GM18507 (cell line): ENCODE results near the gene WWC2.
"Not testable (repeated sequence)": the region's sequence is repeated elsewhere in the genome, so short reads cannot be mapped to it uniquely, and the experiment has no call there.

Source experiments
- DNase-seq: peaks from one replicate; pipeline ENCODE4 v3.0.0; 2011; ENCODE audit warnings: low read depth; ENCODE audit not compliant: insufficient read length; ENCODE audit errors: extremely low spot score
- FAIRE-seq: peaks from 2 replicates; lab custom pipeline; 2011; peaks lifted over from hg19 to GRCh38; lab: Jason Lieb, UNC

The WWC2 gene

GRCh38 chr4:183139058-183139750 lies 40.1 kb downstream of the WWC2 start:
- FAIRE-seq (no peak), DNase-seq (no peak)

- FAIRE-seq (no peak), DNase-seq (no peak)
Observed at GRCh38 chr4:183139972-183140570, 41.0 kb downstream of the WWC2 start.

GRCh38 chr4:183140911-183141320 lies 41.9 kb downstream of the WWC2 start:
- no peak for FAIRE-seq
- no peak for DNase-seq

DNA sequence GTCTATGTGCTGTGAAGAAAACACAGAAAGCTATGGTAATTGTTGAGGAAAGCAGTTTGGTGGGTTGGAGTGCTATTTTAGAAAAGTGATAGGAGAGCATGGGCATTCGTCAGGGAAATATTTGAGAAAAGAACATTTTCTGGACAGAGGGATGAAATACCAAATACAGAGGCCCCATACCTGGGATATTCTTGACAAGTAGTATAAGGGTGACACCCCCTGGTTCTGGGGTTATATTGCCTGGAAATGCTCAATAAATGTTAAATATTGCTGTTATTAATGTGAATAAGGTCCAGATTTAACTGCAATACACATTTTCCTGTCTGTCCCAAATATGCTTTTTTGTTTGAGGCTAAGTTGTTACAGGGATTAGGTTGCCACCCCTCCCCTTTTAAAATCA lies 42.9 kb downstream of the WWC2 start:
- FAIRE-seq, result no peak
- DNase-seq, result no peak

- FAIRE-seq (no peak), DNase-seq (no peak)
Observed at GRCh38 chr4:183142571-183143550, 43.8 kb downstream of the WWC2 start.

DNA sequence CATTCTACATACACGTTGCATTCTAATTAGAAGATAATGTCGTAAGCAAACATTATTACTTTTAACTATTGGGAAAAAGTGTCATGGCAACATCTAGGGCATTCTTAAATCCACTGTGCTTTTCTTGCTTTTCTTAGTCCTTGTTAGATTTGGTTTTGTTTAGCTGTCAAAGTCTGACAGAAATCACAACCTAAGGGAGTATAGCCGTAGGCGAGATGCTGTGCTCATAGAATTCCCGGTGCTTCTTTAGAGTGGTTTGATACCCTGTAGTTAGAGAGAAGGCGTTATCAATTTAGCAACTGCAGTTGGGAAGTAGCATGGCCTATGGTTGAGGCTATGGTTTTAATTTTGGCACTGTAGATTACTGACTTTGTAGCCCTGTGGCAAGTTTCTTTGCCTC lies 45.7 kb downstream of the WWC2 start:
- FAIRE-seq, result no peak
- no peak for DNase-seq

- no peak for FAIRE-seq
Observed at GRCh38 chr4:183145773-183146172, 46.7 kb downstream of the WWC2 start.

GRCh38 chr4:183146478-183146877 lies 47.4 kb downstream of the WWC2 start:
- FAIRE-seq (no peak), DNase-seq (no peak)

More at GRCh38 chr4:183145773-183146172, 46.7 kb downstream of the WWC2 start:
- no peak for DNase-seq

- DNase-seq (no peak), FAIRE-seq (no peak)
Observed at GRCh38 chr4:183147196-183147595, 48.1 kb downstream of the WWC2 start.

- DNase-seq, result no peak
- FAIRE-seq, result no peak
Observed at GRCh38 chr4:183147983-183148382, 48.9 kb downstream of the WWC2 start.

DNA sequence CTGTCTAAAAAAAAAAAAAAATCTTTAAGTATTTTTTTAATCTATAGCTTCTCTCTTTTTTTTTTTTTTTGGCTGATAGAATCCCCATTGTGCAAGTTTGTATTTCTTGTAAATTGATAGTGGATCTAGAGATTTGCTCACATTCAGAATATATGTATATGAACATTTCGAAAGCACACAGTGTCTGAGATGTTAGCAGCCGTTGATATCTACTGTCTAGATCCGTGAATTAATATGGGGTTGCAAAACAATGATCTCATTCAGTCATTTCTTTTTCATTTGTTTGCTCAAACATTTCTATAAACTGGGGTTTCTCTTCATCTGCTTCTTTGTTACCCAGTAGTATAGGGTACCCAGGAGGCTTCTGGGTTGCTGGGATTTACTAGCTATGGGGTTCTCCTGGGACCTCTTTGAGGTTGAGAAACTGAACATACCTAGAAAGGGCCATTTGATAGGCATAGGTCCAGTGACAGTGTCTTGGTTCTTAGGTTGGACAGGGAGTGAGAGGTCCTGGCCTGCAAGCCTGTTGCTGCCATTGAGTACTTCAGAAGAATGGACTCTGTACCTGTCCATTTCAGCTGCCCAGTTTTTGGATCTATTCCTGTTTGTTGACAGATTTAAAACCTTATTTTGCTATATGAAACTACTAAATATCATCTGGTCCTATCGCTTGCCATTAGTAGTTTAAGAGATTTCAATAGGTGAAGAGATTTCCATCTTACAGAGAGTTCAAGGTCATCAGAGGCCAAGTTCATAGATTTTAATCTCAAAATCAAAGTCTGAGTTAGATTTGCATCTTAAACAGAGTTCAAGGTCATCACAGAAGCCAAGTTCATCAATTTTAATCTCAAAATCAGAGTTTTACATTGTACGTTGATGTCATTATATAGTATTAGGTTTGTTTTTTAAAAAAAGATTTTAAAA lies 50.8 kb downstream of the WWC2 start:
- no peak for FAIRE-seq
- DNase-seq, result no peak

- not testable (repeated sequence) for FAIRE-seq, DNase-seq
Observed at GRCh38 chr4:183150664-183151063, 51.6 kb downstream of the WWC2 start.

GRCh38 chr4:183152232-183152631 lies 53.2 kb downstream of the WWC2 start:
- DNase-seq, FAIRE-seq: not testable (repeated sequence)

DNA sequence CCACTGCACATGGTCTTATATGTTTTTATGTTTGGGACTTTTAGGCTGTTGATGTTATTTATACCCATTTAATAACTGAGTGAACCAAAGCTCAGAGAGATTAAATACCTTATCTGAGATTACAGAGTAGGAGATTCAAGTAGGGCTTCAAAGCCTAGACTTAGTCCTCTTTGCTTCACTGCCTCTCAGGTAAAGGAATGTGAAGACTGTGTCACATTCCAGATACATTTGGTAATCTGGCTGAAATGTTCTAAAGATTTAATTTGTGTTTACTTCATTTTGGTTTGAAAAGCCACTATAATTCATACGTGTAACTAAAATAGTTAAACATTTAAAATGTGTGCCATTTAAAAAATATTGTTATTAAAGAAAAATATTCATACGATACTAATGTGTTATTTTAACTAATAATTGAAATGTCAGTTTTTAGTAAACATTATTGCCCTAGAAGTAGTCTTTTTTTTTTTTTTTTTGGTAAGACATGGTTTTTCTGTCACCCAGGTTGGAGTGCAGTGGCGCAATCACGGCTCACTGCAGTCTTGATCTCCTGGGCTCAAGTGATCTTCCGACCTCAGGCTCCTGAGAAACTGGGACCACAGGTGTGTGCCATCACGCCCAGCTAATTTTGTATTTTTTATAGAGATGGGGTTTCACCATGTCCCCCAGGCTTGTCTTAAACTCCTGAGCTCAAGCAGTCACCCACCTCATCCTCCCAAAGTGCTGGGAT lies 54.3 kb downstream of the WWC2 start:
- no peak for DNase-seq
- FAIRE-seq, result no peak

- FAIRE-seq (no peak), DNase-seq (no peak)
Observed at GRCh38 chr4:183154701-183155391, 55.8 kb downstream of the WWC2 start.

DNA sequence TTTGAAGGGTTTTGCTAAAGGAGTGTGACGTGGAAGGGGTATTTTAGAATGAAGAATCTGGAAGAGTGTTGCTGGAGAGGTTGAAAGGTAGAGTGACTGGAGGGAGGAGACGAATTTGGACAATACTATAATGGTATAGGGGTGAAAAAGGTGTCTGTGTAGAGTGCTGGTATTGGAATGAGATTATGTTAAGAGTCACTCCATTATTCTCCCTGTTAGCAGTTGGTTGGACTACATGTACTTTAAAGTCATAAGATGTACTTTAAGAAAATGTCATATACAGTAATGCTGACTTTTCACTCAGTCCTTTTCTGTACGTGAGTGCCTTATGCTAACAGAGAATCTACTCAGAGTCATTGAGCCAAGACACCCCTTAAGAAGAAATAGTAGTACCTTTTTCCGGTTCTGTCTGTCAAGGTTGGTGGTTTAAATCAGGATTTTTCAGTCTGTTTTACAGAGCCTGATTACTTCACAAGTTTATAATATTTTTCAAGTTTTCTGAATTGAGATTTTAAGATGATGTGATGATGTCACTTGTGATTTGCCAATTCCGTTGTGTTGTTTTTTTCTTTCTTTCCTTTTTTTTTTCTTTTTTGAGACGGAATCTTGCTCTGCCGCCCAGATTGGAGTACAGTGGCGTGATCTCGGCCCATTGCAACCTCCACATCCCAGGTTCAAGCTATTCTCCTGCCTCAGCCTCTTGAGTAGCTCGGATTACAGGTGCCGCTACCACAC lies 56.6 kb downstream of the WWC2 start:
- FAIRE-seq, result no peak
- no peak for DNase-seq

DNA sequence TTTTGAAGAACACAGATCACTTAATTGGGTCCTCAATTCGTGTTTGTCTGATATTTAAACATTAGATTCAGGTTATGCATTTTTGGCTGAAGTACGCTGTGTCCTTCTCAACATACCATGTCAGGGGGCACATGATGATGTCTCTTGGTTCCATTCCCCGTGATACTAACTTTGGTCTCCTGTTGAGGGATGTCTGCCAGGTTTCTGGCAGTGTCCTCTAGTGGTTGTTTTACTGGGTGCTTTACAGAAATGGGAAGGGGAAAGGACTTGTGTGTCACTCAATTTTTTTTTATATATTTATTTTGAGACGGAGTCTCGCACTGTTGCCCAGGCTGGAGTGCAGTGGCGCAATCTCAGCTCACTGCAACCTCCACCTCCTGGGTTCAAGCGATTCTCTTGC lies 58.2 kb downstream of the WWC2 start:
- FAIRE-seq, result no peak
- DNase-seq, result no peak
